Measurements from ENCODE around the gene MUC5B.
"Not testable (repeated sequence)": the region's sequence is repeated elsewhere in the genome, so short reads cannot be mapped to it uniquely, and the experiment has no call there.

The MUC5B gene

DNA sequence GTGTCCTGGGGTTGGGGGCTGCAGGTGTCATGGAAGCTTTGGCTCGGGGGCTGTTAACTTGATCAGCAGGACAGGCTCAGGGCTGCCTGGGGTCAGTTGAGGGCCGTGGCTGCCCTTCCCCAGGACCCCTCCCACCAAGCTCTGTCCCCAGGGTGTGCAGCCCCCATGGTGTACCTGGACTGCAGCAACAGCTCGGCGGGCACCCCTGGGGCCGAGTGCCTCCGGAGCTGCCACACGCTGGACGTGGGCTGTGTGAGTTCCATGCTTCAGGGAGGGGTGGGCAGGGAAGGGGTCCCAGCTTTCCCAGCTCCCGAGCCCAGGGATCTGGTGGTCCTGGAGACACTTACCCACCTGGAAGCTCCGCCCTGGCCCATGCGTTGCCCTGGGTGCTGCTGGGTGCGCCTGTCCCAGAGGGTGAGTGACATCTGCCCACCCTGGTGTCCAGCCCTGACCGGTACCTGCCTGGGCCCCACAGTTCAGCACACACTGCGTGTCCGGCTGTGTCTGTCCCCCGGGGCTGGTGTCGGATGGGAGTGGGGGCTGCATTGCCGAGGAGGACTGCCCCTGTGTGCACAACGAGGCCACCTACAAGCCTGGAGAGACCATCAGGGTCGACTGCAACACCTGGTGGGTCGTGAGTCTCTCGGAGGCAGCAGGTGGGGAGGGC, 11.3 kb downstream of the MUC5B start:
- no peak for DNase-seq

DNA sequence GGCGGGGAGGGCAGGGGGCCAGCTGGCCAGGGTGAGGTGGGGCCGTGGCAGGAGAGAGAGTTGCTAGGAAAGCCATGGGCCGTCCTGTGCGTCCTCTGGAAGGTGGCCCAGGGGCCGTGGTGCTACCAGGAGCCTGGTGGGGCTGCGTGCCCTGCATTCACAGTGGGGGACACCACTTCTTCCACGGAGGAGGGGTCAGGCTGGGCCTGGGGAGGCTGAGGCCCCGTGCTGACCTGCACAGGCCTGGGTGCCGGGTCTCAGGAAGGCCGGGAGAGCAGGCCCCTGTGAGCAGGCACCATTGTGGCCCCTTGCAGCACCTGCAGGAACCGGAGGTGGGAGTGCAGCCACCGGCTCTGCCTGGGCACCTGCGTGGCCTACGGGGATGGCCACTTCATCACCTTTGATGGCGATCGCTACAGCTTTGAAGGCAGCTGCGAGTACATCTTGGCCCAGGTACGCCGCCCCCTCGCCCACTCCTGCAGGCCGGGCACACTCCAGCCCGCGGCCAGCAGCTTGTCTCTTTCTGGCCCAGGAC, 12.0 kb downstream of the MUC5B start:
- DNase-seq = no peak

DNA sequence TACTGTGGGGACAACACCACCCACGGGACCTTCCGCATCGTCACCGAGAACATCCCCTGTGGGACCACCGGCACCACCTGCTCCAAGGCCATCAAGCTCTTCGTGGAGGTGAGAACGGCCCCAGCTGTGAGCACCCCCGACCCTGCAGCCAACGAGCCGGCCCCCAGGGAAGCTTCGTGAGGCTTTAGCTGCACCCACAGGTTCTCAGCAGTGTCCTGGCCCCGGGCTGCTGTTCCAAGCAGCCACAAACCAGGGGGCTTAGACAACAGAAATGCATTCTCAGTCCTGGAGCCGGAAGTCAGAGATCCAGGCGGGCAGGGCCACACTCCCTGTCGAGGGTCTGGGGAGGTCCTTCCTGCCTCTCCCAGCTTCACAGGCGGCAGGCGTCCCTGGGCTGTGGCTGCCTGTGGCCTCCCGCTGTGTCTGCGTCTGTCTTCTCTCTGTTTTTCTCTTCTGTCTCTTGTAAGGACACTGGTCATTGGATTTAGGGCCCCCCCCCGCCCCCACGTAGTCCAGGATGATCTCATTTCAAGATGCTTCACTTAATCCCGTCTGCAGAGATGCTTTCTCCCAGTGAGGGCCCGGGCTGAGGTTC, 12.5 kb downstream of the MUC5B start:
- DNase-seq = no peak

DNA sequence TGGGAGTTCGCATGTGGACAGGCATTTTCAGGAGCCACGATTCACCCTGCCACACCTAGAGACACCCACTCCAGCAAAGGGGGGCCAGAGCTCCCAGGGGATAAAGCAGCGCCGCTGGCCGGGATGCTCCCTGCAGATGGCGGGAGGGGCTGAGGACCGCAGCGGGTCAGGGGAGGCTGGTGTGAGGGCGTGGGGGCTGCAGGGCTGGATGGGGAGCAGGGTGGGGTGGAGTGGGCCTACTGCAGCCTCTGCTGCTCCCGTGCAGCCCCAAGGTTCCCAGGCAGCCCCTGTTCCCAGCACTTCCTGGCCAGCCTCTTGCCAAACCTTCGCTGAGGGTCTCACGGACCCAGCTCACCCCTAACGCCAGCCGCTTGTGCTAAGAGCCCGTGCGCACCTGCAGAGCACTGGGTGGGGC, 13.0 kb downstream of the MUC5B start:
- no peak for DNase-seq

DNA sequence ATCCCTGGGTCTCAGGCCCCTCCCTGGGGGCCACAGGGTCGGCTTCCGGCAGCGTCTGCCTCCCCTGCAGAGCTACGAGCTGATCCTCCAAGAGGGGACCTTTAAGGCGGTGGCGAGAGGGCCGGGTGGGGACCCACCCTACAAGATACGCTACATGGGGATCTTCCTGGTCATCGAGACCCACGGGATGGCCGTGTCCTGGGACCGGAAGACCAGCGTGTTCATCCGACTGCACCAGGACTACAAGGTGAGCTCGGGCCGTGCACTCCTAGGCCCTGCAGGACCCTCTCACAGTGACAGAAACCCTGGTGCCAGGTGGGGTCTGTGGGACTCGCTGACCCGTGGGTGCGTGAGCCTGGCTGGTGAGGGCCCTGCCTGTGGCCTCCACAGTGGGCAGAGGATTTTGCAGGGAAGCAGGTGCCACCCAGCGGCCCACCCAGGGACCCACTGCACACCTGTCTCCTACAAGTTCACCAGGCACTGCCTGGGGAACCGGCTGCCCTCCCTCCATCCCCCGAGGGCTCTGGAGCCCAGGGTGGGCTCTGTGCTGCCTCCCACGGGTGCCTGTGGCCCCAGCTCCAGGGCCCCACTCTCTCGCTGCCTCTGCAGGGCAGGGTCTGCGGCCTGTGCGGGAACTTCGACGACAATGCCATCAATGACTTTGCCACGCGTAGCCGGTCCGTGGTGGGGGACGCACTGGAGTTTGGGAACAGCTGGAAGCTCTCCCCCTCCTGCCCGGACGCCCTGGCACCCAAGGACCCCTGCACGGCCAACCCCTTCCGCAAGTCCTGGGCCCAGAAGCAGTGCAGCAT, 13.7 kb downstream of the MUC5B start:
- no peak for DNase-seq

DNA sequence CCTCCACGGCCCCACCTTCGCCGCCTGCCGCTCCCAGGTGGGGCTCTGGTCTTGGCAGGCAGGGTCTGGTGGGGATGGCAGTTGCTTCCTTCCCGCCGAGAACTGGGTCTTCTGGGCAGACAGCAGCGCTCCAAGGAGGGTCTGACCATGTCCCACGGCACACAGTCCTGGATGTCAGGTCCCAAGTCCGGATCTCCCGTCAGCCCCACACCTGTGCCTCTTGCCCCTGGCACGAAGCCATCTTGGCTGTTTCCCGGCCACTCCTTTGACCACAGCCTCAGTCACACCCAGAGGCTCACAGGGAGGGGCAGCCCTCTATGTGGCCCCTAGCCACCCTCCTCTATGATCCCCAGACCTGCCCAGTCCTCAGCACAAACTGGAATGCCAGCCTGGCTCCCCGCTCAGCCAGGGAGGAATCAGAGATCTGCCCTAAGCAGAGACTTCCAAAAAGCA, 14.3 kb downstream of the MUC5B start:
- no peak for DNase-seq

DNA sequence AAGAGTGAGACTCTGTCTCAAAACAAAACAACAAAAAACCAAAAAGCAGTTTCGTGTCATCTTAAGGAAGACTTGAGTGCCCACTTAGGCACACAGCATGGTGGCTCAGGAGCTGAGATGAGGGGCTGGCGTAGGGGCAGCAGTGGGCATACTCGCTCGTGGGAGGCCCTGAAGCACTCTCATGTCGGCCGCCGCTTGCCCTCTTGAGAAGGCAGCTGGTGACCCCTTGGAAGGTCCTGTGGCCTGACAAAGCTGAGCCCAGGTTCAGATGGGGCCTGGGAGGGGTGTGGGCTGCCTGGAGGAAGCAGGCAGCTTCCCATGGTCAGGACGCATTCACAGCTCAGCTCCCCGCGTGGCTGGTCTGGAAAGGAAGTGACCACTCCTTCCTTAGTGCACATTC, 15.0 kb downstream of the MUC5B start:
- DNase-seq = no peak

DNA sequence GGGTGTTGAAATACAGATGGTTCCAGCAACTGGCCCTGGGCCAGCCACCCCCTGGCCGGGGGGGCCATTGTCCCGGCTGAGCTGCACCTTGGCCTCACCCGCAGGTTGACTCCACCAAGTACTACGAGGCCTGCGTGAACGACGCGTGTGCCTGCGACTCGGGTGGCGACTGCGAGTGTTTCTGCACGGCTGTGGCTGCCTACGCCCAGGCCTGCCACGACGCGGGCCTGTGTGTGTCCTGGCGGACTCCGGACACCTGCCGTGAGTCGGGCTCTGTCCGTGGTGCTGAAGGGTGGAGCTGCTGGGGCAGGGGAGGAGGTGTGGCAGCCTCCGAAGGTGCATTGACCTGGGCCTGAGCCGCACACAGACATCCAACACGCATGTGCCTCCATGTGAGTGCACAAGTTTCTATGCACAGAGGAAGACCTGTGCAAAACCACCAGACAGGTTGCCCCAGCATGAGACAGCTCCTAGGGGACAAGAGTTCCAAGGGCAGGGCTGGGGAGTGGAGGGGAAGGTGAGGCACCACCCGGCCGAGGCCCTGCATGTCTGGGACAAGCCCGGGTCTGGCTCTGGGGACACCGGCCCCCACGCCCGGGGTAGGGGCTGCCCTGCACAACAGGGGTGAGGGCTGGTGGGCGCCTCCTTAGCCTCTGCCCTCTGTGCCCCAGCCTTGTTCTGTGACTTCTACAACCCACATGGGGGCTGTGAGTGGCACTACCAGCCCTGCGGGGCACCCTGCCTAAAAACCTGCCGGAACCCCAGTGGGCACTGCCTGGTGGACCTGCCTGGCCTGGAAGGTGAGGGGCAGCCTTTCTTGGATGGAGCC, 16.1 kb downstream of the MUC5B start:
- no peak for DNase-seq

DNA sequence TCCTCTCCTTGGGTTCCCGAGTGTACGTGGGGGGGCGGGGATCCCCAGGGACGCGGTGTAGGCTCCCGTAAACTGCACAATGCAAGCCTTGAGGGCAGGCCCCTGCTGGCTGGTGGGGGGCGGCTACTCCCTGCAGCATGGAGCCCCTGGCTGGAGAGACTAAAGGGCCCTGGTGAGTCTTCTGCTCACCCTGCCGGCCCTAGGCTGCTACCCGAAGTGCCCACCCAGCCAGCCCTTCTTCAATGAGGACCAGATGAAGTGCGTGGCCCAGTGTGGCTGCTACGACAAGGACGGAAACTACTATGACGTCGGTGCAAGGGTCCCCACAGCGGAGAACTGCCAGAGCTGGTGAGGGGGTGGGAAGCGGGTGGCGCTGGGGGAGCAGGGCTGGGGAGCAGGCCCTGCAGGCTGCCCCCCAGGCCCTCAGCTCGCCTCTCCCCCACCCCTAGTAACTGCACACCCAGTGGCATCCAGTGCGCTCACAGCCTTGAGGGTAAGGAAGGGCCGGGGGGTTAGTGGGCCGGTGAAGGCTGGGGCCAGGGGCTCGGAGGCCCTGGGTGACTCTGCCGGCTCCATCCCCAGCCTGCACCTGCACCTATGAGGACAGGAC, 16.8 kb downstream of the MUC5B start:
- DNase-seq = no peak

DNA sequence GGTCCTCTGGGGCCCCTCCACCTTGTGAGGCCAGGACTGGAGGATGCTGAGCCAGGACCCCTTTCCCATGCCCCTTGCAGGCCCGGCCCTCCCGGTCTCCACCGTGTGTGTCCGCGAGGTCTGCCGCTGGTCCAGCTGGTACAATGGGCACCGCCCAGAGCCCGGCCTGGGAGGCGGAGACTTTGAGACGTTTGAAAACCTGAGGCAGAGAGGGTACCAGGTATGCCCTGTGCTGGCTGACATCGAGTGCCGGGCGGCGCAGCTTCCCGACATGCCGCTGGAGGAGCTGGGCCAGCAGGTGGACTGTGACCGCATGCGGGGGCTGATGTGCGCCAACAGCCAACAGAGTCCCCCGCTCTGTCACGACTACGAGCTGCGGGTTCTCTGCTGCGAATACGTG, 17.9 kb downstream of the MUC5B start:
- DNase-seq = no peak

DNA sequence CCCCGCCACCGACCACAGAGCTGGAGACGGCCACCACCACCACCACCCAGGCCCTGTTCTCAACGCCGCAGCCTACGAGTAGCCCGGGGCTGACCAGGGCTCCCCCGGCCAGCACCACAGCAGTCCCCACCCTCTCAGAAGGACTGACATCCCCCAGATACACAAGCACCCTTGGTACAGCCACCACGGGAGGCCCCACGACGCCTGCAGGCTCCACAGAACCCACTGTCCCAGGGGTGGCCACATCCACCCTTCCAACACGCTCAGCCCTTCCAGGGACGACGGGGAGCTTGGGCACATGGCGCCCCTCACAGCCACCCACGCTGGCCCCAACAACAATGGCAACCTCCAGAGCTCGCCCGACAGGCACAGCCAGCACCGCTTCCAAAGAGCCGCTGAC, 18.8 kb downstream of the MUC5B start:
- DNase-seq = no peak

DNA sequence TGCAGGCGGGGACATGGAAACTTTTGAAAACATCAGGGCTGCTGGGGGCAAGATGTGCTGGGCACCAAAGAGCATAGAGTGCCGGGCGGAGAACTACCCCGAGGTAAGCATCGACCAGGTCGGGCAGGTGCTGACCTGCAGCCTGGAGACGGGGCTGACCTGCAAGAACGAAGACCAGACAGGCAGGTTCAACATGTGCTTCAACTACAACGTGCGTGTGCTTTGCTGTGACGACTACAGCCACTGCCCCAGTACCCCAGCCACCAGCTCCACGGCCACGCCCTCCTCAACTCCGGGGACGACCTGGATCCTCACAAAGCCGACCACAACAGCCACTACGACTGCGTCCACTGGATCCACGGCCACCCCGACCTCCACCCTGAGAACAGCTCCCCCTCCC, 19.4 kb downstream of the MUC5B start:
- no peak for DNase-seq

DNA sequence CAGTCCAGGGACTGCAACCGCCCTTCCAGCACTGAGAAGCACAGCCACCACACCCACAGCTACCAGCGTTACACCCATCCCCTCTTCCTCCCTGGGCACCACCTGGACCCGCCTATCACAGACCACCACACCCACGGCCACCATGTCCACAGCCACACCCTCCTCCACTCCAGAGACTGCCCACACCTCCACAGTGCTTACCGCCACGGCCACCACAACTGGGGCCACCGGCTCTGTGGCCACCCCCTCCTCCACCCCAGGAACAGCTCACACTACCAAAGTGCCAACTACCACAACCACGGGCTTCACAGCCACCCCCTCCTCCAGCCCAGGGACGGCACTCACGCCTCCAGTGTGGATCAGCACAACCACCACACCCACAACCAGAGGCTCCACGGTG, 19.9 kb downstream of the MUC5B start:
- DNase-seq = not testable (repeated sequence)

DNA sequence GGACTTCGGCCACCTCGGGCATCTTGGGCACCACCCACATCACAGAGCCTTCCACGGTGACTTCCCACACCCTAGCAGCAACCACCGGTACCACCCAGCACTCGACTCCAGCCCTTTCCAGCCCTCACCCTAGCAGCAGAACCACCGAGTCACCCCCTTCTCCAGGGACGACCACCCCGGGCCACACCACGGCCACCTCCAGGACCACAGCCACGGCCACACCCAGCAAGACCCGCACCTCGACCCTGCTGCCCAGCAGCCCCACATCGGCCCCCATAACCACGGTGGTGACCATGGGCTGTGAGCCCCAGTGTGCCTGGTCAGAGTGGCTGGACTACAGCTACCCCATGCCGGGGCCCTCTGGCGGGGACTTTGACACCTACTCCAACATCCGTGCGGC, 20.7 kb downstream of the MUC5B start:
- DNase-seq = not testable (repeated sequence)

DNA sequence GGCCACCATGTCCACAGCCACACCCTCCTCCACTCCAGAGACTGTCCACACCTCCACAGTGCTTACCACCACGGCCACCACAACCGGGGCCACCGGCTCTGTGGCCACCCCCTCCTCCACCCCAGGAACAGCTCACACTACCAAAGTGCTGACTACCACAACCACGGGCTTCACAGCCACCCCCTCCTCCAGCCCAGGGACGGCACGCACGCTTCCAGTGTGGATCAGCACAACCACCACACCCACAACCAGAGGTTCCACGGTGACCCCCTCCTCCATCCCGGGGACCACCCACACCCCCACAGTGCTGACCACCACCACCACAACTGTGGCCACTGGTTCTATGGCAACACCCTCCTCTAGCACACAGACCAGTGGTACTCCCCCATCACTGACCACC, 21.7 kb downstream of the MUC5B start:
- not testable (repeated sequence) for DNase-seq

DNA sequence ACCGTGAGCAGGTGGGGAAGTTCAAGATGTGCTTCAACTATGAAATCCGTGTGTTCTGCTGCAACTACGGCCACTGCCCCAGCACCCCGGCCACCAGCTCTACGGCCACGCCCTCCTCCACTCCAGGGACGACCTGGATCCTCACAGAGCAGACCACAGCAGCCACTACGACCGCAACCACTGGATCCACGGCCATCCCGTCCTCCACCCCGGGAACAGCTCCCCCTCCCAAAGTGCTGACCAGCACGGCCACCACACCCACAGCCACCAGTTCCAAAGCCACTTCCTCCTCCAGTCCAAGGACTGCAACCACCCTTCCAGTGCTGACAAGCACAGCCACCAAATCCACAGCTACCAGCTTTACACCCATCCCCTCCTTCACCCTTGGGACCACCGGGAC, 22.9 kb downstream of the MUC5B start:
- DNase-seq = not testable (repeated sequence)

DNA sequence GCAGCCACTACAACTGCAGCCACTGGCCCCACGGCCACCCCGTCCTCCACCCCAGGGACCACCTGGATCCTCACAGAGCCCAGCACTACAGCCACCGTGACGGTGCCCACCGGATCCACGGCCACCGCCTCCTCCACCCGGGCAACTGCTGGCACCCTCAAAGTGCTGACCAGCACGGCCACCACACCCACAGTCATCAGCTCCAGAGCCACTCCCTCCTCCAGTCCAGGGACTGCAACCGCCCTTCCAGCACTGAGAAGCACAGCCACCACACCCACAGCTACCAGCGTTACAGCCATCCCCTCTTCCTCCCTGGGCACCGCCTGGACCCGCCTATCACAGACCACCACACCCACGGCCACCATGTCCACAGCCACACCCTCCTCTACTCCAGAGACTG, 23.4 kb downstream of the MUC5B start:
- DNase-seq = not testable (repeated sequence)

DNA sequence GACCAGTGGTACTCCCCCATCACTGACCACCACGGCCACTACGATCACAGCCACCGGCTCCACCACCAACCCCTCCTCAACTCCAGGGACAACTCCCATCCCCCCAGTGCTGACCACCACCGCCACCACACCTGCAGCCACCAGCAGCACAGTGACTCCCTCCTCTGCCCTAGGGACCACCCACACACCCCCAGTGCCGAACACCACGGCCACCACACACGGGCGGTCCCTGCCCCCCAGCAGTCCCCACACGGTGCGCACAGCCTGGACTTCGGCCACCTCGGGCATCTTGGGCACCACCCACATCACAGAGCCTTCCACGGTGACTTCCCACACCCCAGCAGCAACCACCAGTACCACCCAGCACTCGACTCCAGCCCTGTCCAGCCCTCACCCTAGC, 24.2 kb downstream of the MUC5B start:
- not testable (repeated sequence) for DNase-seq

DNA sequence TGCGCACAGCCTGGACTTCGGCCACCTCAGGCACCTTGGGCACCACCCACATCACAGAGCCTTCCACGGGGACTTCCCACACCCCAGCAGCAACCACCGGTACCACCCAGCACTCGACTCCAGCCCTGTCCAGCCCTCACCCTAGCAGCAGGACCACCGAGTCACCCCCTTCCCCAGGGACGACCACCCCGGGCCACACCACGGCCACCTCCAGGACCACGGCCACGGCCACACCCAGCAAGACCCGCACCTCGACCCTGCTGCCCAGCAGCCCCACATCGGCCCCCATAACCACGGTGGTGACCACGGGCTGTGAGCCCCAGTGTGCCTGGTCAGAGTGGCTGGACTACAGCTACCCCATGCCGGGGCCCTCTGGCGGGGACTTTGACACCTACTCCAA, 26.1 kb downstream of the MUC5B start:
- DNase-seq = not testable (repeated sequence)

DNA sequence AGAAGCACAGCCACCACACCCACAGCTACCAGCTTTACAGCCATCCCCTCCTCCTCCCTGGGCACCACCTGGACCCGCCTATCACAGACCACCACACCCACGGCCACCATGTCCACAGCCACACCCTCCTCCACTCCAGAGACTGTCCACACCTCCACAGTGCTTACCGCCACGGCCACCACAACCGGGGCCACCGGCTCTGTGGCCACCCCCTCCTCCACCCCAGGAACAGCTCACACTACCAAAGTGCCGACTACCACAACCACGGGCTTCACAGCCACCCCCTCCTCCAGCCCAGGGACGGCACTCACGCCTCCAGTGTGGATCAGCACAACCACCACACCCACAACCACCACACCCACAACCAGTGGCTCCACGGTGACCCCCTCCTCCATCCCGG, 27.5 kb downstream of the MUC5B start:
- not testable (repeated sequence) for DNase-seq

DNA sequence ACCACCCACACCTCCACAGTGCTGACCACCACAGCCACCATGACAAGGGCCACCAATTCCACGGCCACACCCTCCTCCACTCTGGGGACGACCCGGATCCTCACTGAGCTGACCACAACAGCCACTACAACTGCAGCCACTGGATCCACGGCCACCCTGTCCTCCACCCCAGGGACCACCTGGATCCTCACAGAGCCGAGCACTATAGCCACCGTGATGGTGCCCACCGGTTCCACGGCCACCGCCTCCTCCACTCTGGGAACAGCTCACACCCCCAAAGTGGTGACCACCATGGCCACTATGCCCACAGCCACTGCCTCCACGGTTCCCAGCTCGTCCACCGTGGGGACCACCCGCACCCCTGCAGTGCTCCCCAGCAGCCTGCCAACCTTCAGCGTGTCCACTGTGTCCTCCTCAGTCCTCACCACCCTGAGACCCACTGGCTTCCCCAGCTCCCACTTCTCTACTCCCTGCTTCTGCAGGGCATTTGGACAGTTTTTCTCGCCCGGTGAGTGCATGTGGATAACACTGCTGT, 28.4 kb downstream of the MUC5B start:
- no peak for DNase-seq

All from DMS79 treated with DMSO at 0.1 percent for 48 hours (cell line).